Panc1 (cell line): ENCODE measurements around the gene FARSA. TPM values are rescaled to one million over a fixed set of nuclear protein-coding genes. Genes with fewer than 3 reads are reported as not detected.

Experiments
- ATAC-seq: fragments of 200-7000 bp; cut with Tn5 transposase; 2 replicates; pipeline ENCODE4 v1.9.1; 2020; ENCODE audit warnings: mild to moderate bottlenecking, moderate library complexity
- BruUV-seq: library from RNA; stranded (reverse); fragments of 400-500 nt; replicated peaks from 2 replicates; lab custom pipeline; 2021; lab: Mats Ljungman, UMichigan
- CTCF ChIA-PET: fragments of 300-600 bp; sonication (Branson Sonifier 250); formaldehyde crosslinking; loops from one replicate; lab custom pipeline; 2022; ENCODE audit warnings: antibody characterized with exemption; lab: Charles Lee
- POLR2A ChIA-PET: fragments of 300-600 bp; sonication (Branson Sonifier 250); formaldehyde crosslinking; loops from one replicate; lab custom pipeline; 2022; ENCODE audit warnings: antibody characterized with exemption; lab: Charles Lee
- DNase-seq: peaks from one replicate; pipeline ENCODE4 v3.0.0-alpha.2; 2010; ENCODE audit warnings: low read depth, low spot score
- H3K27ac ChIP-seq: 2 replicates; pipeline ENCODE4 v1.5.1; 2011; ENCODE audit warnings: mild to moderate bottlenecking, low read length, inconsistent platforms
- H3K27me3 ChIP-seq: fragments of 200-500 bp; sonication (Bioruptor generic); 2 replicates; pipeline ENCODE4 v1.6.0; 2014; ENCODE audit warnings: low read length, inconsistent platforms; ENCODE audit not compliant: control insufficient read depth, insufficient read depth
- H3K36me3 ChIP-seq: fragments of 200-500 bp; sonication (Bioruptor generic); 2 replicates; pipeline ENCODE4 v1.5.1; 2014; ENCODE audit warnings: inconsistent platforms, mild to moderate bottlenecking, low read length, moderate library complexity; ENCODE audit not compliant: control insufficient read depth, insufficient read depth
- H3K4me1 ChIP-seq: 2 replicates; pipeline ENCODE4 v1.5.1; 2011; ENCODE audit warnings: inconsistent platforms, mild to moderate bottlenecking, low read length, moderate library complexity; ENCODE audit not compliant: control insufficient read depth, insufficient read depth
- H3K4me3 ChIP-seq, 2 experiments: 2 replicates each; pipeline ENCODE4 v1.5.1; 2011 to 2012; ENCODE audit warnings: low read depth in 2 of 2, low read length in 2 of 2, mild to moderate bottlenecking in 2 of 2, inconsistent platforms in 1 of 2, moderate library complexity in 1 of 2
- H3K9me3 ChIP-seq: fragments of 200-500 bp; sonication (Bioruptor generic); 2 replicates; pipeline ENCODE4 v1.5.1; 2014; ENCODE audit warnings: low read depth, mild to moderate bottlenecking, inconsistent platforms, low read length, moderate library complexity; ENCODE audit not compliant: control insufficient read depth, insufficient read depth
- CTCF ChIP-seq: fragments of 450-650 bp; IDR thresholded peaks from 2 replicates; pipeline ENCODE4 v1.5.1; 2017; ENCODE audit warnings: mild to moderate bottlenecking
- POLR2AphosphoS5 ChIP-seq: IDR thresholded peaks from 2 replicates; pipeline ENCODE4 v1.6.1; 2012; ENCODE audit warnings: mild to moderate bottlenecking, low read depth, low read length, moderate library complexity
- SIN3A ChIP-seq: IDR thresholded peaks from 2 replicates; pipeline ENCODE4 v1.6.1; 2012; ENCODE audit warnings: low read depth, mild to moderate bottlenecking, low read length, moderate library complexity, borderline replicate concordance; ENCODE audit not compliant: insufficient read depth
- TCF7L2 ChIP-seq: IDR thresholded peaks from 2 replicates; pipeline ENCODE4 v1.6.1; 2011; ENCODE audit warnings: mild to moderate bottlenecking, low read depth, low read length, inconsistent platforms
- in situ Hi-C: cut with HindIII; loops from 2 replicates; pipeline ENCODE4 v1.10.0; 2016; ENCODE audit warnings: low sequenced_read_pairs, low pct_unique_long_range_greater_than_20kb
- intact Hi-C: fragments of 100-400 bp; cut with micrococcal nuclease; formaldehyde crosslinking; loops from one replicate; pipeline ENCODE4 v1.10.0; 2022; ENCODE audit not compliant: unreplicated experiment
- total RNA-seq: library from RNA; stranded (reverse); gene quantifications from one replicate; pipeline ENCODE4 v1.2.1, GENCODE V29; 2021; ENCODE audit not compliant: unreplicated experiment
- TF ChIP-seq, protein P1 (sequence below), 2 experiments: IDR thresholded peaks; 2 replicates each; pipeline ENCODE4 v1.6.1; 2011 to 2012; ENCODE audit warnings: low read depth in 2 of 2, control low read depth in 1 of 2, low read length in 1 of 2, mild to moderate bottlenecking in 1 of 2, moderate library complexity in 1 of 2; ENCODE audit not compliant: insufficient read depth in 1 of 2

The FARSA gene
- total RNA-seq, 1 experiment from 2014 or later: 80.3 TPM

DNA sequence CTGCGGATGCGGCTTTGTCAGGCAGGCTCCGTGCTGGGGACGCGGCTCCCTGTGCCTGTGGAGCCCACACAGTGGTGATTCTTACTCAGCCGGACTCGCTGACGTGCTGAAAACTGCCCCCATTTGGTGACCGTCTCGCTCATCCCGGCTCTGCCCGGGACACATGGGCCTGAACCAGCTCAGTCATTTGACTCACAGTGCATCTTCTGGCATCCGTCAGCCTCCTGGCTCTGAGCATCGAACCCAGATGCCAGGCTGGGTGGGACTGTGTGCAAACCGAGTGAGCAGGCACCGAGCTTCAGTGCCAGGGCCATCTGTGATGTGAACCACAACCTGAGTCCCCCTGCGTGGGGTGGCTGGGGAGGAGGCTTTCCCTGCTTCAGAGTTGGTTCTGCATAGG, 37.1 kb downstream of the FARSA start:
- Histone ChIP-seq H3K36me3 (no peaks in the 10 kb centered on the region), H3K9me3 (no peaks in the 10 kb centered on the region), H3K27me3 (no peaks in the 10 kb centered on the region), H3K27ac (no peak overlapping the region), H3K4me3 (no peak overlapping the region), H3K4me1 (no peaks in the 10 kb centered on the region)
- no TSS peak for BruUV-seq
- DNase-seq: no peak
- no peak for TF ChIP-seq SIN3A
- TF ChIP-seq TCF7L2: no peak
- TF ChIP-seq, protein P1, sequence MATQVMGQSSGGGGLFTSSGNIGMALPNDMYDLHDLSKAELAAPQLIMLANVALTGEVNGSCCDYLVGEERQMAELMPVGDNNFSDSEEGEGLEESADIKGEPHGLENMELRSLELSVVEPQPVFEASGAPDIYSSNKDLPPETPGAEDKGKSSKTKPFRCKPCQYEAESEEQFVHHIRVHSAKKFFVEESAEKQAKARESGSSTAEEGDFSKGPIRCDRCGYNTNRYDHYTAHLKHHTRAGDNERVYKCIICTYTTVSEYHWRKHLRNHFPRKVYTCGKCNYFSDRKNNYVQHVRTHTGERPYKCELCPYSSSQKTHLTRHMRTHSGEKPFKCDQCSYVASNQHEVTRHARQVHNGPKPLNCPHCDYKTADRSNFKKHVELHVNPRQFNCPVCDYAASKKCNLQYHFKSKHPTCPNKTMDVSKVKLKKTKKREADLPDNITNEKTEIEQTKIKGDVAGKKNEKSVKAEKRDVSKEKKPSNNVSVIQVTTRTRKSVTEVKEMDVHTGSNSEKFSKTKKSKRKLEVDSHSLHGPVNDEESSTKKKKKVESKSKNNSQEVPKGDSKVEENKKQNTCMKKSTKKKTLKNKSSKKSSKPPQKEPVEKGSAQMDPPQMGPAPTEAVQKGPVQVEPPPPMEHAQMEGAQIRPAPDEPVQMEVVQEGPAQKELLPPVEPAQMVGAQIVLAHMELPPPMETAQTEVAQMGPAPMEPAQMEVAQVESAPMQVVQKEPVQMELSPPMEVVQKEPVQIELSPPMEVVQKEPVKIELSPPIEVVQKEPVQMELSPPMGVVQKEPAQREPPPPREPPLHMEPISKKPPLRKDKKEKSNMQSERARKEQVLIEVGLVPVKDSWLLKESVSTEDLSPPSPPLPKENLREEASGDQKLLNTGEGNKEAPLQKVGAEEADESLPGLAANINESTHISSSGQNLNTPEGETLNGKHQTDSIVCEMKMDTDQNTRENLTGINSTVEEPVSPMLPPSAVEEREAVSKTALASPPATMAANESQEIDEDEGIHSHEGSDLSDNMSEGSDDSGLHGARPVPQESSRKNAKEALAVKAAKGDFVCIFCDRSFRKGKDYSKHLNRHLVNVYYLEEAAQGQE (IDR thresholded peaks at IDR 0.05; ENCODE audit: insufficient read depth in 1 of 2, low read depth in 2 of 2, low read length in 1 of 2): no peak
- TF ChIP-seq POLR2AphosphoS5: no peak
- no peak for TF ChIP-seq CTCF
- POLR2A ChIA-PET: no interaction called here
- in situ Hi-C loops: no loop called here
- intact Hi-C loops: no loop called here
- no peak for ATAC-seq
- CTCF ChIA-PET: no interaction called here

GRCh38 chr19:12893582-12893981, 39.9 kb downstream of the FARSA start:
- BruUV-seq: no TSS peak
- POLR2A ChIA-PET: no interaction called here
- Histone ChIP-seq H3K9me3 (no peaks in the 10 kb centered on the region), H3K27me3 (no peaks in the 10 kb centered on the region), H3K36me3 (no peaks in the 10 kb centered on the region; the same call in 1 of the 2 replicates), H3K27ac (no peak overlapping the region), H3K4me1 (no peaks in the 10 kb centered on the region; the same call in 1 of the 2 replicates), H3K4me3 (no peak overlapping the region)
- ATAC-seq (no peak), DNase-seq (no peak)
- intact Hi-C loops: no loop called here
- CTCF ChIA-PET: no interaction called here
- in situ Hi-C loops: no loop called here
- no peak for TF ChIP-seq TCF7L2
- no peak for TF ChIP-seq SIN3A
- TF ChIP-seq CTCF: no peak
- TF ChIP-seq, protein P1 (IDR thresholded peaks at IDR 0.05; ENCODE audit: insufficient read depth in 1 of 2, low read depth in 2 of 2, low read length in 1 of 2): no peak
- no peak for TF ChIP-seq POLR2AphosphoS5
